ENCODE measurements around the gene TRAF3IP3. TPM values are rescaled to one million over a fixed set of nuclear protein-coding genes. Genes with fewer than 3 reads are reported as not detected.

Gene TRAF3IP3
- polyA plus RNA-seq, 1 donor from 2014 or later = not detected

- Histone ChIP-seq H3K9ac (ENCODE audit: low read length) (no peak overlapping the region), H3F3A (ENCODE audit: insufficient read depth, low read length, poor library complexity, severe bottlenecking) (no peaks in the 10 kb centered on the region), H3K4me3 (ENCODE audit: low read length) (no peak overlapping the region), H3K27me3 (ENCODE audit: insufficient read depth, low read depth, low read length) (no peaks in the 10 kb centered on the region), H2AFZ (ENCODE audit: low read depth, low read length) (no peak overlapping the region), H3K4me2 (ENCODE audit: low read length) (no peak overlapping the region), H3K79me2 (replicated peaks; ENCODE audit: insufficient read depth, low read length) (no peaks in the 10 kb centered on the region), H3K36me3 (ENCODE audit: insufficient read depth, low read length) (no peaks in the 10 kb centered on the region), H4K20me1 (ENCODE audit: insufficient read depth) (no peaks in the 10 kb centered on the region), H3K9me3 (ENCODE audit: low read length) (no peaks in the 10 kb centered on the region), H3K9me2 (ENCODE audit: insufficient read depth, low read length) (no peaks in the 10 kb centered on the region), H3K27ac (ENCODE audit: low read length) (no peak overlapping the region)
- TF ChIP-seq MXI1 (conservative IDR thresholded peaks at IDR 0.05; ENCODE audit: poor library complexity, severe bottlenecking) = no peak
- no peak for TF ChIP-seq REST (IDR thresholded peaks at IDR 0.05; ENCODE audit: borderline replicate concordance)
- no peak for TF ChIP-seq POLR2AphosphoS5 (IDR thresholded peaks at IDR 0.05)
- no peak for TF ChIP-seq TAF1 (IDR thresholded peaks at IDR 0.05; ENCODE audit: low read depth)
- TF ChIP-seq EZH2 (IDR thresholded peaks at IDR 0.05; ENCODE audit: borderline replicate concordance, insufficient read depth, low read length, poor library complexity, severe bottlenecking) = no peak
- TF ChIP-seq CTCF (IDR thresholded peaks at IDR 0.05; ENCODE audit: poor library complexity, severe bottlenecking) = no peak
- no peak for TF ChIP-seq SMC3 (conservative IDR thresholded peaks at IDR 0.05; ENCODE audit: poor library complexity)
- TF ChIP-seq EP300 (conservative IDR thresholded peaks at IDR 0.05; ENCODE audit: poor library complexity, severe bottlenecking) = no peak
- TF ChIP-seq RAD21 (conservative IDR thresholded peaks at IDR 0.05) = no peak
These were observed 45.0 kb upstream of the TRAF3IP3 start for GRCh38 chr1:209710847-209711246.

GRCh38 chr1:209714338-209714737 lies 41.5 kb upstream of the TRAF3IP3 start:
- Histone ChIP-seq H3K36me3 (ENCODE audit: insufficient read depth, low read length) (no peaks in the 10 kb centered on the region), H3K4me2 (ENCODE audit: low read length) (no peak overlapping the region), H3K4me3 (ENCODE audit: low read length) (no peak overlapping the region), H3K9ac (ENCODE audit: low read length) (no peak overlapping the region), H3K79me2 (replicated peaks; ENCODE audit: insufficient read depth, low read length) (no peaks in the 10 kb centered on the region), H3F3A (ENCODE audit: insufficient read depth, low read length, poor library complexity, severe bottlenecking) (no peaks in the 10 kb centered on the region), H3K27me3 (ENCODE audit: insufficient read depth, low read depth, low read length) (no peaks in the 10 kb centered on the region), H2AFZ (ENCODE audit: low read depth, low read length) (no peak overlapping the region), H3K27ac (ENCODE audit: low read length) (no peak overlapping the region), H4K20me1 (ENCODE audit: insufficient read depth) (no peaks in the 10 kb centered on the region), H3K9me3 (ENCODE audit: low read length) (no peaks in the 10 kb centered on the region), H3K9me2 (ENCODE audit: insufficient read depth, low read length) (no peaks in the 10 kb centered on the region)
- TF ChIP-seq MXI1 (conservative IDR thresholded peaks at IDR 0.05; ENCODE audit: poor library complexity, severe bottlenecking) (no peak), EP300 (conservative IDR thresholded peaks at IDR 0.05; ENCODE audit: poor library complexity, severe bottlenecking) (no peak), RAD21 (conservative IDR thresholded peaks at IDR 0.05) (no peak), SMC3 (conservative IDR thresholded peaks at IDR 0.05; ENCODE audit: poor library complexity) (no peak), EZH2 (IDR thresholded peaks at IDR 0.05; ENCODE audit: borderline replicate concordance, insufficient read depth, low read length, poor library complexity, severe bottlenecking) (no peak), REST (IDR thresholded peaks at IDR 0.05; ENCODE audit: borderline replicate concordance) (no peak), CTCF (IDR thresholded peaks at IDR 0.05; ENCODE audit: poor library complexity, severe bottlenecking) (no peak), POLR2AphosphoS5 (IDR thresholded peaks at IDR 0.05) (no peak), TAF1 (IDR thresholded peaks at IDR 0.05; ENCODE audit: low read depth) (no peak)

All from neural cell (in vitro differentiated cells).